DMS153 treated with DMSO at 0.1 percent for 48 hours (cell line): Measurements from ENCODE around the gene ABLIM1.

Source experiments
- DNase-seq: peaks from one replicate; lab custom pipeline; 2025; ENCODE audit not compliant: unreplicated experiment; lab: John Stamatoyannopoulos, UW

ABLIM1 gene

DNA sequence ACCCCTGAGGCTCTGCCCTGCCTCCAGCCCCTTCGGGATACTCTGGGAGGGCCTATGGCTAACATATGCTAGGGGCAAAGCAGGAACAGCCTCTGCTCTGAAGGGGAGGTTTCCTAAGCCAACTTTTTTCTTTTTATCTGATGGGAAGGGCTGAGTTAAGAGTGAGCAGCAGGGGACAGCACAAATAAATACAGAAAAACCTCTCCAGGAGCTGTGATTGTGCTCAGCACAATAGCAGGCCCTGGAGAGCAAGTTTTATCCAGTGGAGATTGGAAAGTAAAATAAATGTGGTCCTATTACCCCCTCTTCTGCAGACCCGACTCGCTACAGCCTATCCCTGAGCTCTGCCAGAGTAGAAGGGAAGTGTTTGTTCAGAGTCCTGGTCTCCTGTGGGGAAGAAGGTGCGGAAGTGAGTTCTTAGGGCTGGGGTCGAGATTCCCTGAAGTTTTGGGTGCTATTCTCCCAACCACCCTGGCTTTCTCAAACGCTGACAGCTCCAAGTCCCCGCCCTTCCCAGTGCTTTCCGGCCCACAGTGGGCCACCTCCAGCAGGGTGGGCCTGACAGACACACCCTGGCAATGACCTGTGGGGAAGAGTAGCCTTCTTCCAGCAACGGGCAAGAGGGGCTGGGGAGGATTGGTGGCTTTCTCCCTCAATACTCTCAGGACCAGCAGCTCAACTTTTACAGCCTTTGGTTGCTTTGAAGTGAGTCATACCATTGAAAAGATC is 230.8 kb downstream of the ABLIM1 start:
- DNase-seq: no peak

DNA sequence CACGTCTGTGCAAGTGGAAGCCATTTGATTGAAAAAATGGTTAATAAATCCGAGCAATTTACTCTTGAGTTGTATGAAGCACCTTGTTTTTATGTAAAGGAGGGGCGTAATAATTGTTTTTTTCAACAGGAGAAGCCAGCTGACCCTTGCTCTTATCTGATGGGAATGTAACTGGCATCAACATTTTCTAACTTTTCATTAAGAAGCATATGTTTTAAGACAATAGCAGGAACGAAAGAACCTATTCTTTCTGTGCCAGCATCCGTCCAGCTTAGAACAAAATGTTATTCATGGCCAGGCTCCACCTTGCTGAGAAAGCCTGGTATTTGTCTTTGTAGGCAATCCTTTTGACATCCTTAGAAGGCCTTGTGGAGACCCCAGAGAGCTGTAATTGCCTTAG is 231.6 kb downstream of the ABLIM1 start:
- no peak for DNase-seq

DNA sequence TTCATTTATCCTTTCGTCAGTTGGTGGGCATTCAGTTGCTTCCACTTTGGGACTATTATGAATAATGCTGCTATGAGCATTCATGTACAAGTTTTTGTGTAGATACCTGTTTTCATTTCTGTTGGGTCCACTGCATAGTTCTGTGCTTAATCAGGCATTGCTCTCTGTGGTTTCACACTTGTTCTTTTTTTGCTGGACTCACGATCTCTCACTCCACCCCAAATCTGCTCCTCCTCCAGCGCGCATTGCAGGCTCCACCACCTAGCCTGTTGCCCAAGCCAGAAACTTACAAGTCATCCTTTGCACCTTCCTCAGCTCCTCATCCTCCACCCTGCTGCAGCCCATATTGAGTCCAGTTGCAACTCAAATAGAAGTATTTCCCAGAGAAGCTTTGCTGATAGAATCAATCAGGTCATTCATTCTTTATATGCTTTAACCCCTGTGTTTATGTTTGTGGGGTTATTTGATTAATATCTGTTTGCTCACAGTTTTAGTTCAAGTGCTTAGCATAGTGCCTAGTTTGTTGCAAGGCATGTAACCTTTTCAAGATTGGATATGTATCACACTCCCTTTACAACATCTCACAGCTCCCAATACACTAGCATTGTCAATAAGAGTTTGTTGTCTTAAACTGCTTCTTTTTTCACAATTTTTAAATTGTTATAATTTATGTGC is 237.1 kb downstream of the ABLIM1 start:
- DNase-seq: no peak

DNA sequence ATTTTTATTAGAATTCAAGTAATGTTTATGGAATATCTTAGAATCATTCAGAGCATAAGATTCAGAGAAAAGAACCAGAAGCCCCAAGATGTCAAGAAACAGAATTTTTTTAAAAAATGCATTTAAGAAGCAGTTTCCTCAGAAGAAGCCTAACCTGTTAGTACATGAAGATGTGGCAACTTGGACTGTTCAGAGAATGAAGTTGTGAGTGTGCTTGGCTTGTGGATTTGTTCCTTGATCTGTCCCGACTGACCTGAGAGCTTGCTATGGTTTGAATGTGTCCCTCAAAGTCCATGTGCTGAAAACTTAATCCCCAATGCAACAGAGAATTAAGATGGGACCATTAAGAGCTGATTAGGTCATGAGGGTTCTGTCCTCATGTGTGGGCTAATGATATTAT is 240.0 kb downstream of the ABLIM1 start:
- DNase-seq: no peak

- no peak for DNase-seq
These were observed 244.9 kb downstream of the ABLIM1 start for GRCh38 chr10:114412907-114413797.

DNA sequence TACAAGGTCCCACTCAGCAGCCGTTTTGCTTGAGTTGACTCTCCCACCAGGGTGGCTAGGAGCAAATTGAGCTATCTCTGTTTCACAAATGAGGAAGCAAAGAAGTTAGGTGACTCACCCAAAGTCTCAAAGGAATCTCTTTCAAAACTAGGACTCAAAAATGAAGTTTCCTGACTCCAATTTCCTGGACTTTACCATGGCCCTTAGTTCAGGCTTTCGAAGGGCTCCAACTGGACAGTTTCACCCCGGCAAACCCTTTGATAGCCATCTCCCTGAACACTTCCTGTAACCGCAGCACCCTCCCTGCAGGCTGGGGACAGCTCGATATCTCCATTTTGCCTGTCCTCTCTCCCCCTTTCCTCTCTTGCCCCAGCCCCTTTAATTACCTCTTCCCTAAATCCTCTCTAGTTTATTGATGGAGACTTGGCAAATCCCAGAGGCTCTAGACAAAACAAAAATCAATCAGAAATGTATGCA is 249.1 kb downstream of the ABLIM1 start:
- no peak for DNase-seq

- DNase-seq: peak; percentile 35
These were observed 249.7 kb downstream of the ABLIM1 start for GRCh38 chr10:114408112-114408967.

DNA sequence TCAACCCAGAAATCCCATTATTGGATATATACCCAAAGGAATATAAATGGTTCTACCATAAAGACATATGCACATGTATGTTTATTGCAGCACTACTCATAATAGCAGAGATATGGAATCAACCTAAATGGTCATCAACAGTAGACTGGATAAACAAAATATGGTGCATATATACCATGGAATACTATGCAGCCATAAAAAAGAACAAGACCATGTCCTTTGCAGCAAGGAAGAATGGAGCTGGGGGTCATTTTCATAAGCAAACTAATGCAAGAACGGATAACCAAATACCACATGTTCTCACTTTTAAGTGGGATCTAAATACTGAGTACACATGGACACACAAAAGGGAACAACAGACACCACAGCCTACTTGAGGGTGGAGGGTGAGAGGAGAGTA is 251.6 kb downstream of the ABLIM1 start:
- DNase-seq: no peak

DNA sequence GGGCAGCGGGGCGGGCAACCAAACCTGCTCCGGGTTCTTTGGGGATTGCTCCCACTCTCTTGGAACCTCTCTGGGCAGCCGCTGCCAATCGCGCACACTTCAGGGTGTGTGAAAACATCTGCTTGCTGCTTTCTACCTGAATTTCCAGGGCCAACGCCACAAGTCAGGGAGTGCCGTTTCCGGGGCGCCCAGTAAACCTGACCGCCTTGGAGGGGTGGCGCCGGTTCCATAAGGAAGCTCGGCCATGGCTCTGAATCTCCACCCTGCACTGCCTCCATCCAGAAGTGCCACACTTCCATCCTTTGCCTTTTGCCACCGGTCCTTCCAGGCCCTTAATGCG is 253.1 kb downstream of the ABLIM1 start:
- no peak for DNase-seq

GRCh38 chr10:114404171-114405010 is 253.7 kb downstream of the ABLIM1 start, which contains the start of gene AFAP1L2:
TSS of gene AFAP1L2 (minus strand) at chr10:114404502. CDS start at chr10:114404455, 47 bp downstream.
- no peak for DNase-seq

DNA sequence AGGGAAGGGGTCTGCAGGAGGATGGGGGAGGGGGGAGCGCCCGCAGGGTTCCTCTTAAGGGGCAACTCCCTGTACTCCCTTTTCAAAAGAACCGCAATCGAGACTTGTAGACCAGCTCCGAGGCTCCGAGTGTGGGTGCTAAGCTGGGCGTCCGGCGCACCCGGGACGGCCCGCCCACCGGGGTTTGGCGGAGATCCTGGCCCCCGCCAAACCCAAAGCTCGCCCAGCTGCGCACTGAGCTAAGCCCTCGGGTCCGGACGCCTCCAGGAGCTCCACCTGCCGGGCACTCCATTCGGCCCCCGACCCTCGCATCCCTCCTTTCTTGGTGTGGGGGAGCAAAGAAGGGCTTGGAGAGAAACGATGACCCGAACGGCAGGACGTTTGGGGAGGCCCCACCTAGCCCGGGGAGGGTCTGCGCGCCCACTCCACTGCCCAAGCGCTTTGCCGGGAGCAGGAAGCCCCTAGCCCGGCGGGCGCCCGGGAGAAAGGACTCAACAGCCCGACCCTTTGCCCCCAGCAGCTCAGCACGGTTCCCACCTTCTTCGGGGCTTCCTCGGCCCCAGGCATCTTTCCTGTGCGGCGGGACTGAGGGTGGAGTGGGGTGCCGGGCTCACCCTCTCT is 254.4 kb downstream of the ABLIM1 start:
- DNase-seq: no peak

GRCh38 chr10:114402871-114403540 is 255.1 kb downstream of the ABLIM1 start:
- no peak for DNase-seq

GRCh38 chr10:114402233-114402632 is 255.8 kb downstream of the ABLIM1 start:
- DNase-seq: no peak

DNA sequence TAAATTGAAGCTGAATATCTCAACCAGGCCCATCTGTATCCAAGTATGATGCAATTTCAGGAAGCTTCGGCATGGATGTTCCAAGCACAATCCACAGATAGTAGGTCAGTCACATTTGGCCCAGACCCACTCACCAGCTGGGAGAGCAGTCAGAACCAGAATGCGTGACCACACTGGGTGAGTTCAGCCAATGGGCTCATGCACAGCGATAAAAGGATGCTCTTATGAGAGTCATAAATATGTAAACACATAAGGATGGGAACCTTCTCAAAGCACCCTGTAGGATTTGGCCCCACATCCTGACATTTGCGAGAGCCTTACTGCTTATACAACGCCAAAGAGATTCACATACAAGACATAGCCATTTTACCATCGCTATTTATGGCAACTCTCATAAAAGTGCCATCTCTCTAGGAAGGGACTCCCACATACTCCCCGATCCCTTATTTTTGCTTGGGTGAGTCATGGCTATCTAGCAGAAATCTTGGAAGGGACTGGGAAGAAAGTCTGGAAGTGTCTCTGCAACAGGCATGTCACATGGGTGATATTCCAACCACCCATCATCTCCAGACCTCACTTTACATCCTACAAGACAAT is 256.8 kb downstream of the ABLIM1 start:
- no peak for DNase-seq

DNA sequence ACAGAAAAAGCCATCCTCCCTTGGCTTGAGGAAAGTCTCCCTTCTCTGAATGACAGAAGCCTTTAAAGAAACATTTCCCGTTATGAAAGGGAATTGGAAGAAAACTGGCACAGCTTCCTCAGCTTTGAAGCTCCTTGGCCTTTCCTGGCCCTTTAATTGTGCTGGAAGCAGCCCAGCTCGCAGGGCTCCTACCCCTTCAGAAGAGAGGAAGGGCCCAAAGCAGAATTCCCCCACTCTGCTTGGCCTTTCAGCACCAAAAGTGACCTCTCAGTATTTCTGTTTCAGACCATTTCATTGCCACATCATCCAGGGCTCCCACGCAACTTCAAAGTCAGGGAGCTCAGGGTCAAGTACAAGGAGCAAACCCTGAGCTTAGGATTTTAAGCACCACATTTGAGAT is 258.0 kb downstream of the ABLIM1 start:
- DNase-seq: no peak

DNA sequence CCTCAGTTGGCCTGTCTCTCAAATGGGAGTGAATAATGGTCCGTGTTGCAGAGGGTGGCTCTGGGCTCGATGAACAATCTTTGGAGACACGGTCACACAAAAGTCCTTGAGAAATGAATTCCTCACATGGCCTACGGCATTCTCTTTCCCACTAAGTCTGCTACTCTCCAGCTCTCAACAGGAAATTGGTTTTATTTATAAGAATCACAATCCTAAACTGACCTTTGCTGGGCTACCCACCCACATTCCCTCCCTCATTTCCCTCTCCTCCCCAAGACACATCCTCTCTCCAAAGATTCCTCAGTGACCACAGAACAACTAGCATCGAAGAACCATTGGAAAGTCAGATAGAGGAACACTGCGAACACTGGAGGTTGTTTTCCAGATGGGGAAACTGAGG is 258.5 kb downstream of the ABLIM1 start:
- DNase-seq: no peak

- DNase-seq: no peak
These were observed 259.3 kb downstream of the ABLIM1 start for GRCh38 chr10:114398587-114399331.
